HPDE6-E6E7 (cell line): ENCODE data around the gene TM9SF3.
"Not testable (repeated sequence)": the region's sequence is repeated elsewhere in the genome, so short reads cannot be mapped to it uniquely, and the experiment has no call there.

Source experiments
- DNase-seq: peaks from one replicate; pipeline ENCODE4 v3.0.0; 2011; ENCODE audit warnings: missing footprints; ENCODE audit errors: extremely low spot score

TM9SF3 gene

DNA sequence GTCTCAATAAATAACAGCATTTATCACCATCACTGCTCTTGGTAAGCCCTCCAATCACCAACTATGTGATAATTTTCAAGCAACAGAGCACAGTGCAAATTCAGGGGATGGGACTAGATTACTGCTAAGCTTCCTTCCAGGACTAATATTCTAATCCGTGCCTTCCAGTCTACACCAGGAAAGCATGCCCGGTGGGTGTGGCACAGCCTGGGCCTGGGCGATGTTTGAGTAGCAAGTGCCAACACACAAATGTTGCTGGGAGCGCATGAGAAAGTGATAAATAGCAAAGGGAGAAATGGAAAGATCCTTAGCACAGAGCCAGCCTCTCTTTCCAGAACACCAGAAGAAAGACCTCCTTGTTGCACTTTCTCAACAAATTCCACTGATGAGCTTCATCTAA is 13.5 kb upstream of the TM9SF3 start:
- no peak for DNase-seq

DNA sequence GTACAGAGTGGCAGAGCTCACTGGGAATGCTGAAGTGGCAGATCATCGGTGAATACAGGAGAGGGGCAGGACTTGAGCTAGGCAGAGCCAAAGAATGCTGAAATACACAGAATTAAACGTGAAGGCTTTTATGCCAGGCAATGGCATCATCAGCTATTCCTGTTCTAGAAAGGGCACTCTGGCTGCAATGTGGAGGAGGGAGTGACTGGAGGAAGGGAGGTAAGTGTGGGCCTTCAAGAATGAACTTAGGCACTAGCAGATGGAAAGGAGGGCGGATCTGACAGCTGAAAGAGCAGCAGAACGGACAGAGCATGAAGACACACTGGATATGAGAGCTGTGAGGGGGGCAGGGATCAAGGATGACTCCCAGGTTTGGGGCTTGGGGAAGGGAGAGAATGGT is 12.0 kb upstream of the TM9SF3 start:
- no peak for DNase-seq

DNA sequence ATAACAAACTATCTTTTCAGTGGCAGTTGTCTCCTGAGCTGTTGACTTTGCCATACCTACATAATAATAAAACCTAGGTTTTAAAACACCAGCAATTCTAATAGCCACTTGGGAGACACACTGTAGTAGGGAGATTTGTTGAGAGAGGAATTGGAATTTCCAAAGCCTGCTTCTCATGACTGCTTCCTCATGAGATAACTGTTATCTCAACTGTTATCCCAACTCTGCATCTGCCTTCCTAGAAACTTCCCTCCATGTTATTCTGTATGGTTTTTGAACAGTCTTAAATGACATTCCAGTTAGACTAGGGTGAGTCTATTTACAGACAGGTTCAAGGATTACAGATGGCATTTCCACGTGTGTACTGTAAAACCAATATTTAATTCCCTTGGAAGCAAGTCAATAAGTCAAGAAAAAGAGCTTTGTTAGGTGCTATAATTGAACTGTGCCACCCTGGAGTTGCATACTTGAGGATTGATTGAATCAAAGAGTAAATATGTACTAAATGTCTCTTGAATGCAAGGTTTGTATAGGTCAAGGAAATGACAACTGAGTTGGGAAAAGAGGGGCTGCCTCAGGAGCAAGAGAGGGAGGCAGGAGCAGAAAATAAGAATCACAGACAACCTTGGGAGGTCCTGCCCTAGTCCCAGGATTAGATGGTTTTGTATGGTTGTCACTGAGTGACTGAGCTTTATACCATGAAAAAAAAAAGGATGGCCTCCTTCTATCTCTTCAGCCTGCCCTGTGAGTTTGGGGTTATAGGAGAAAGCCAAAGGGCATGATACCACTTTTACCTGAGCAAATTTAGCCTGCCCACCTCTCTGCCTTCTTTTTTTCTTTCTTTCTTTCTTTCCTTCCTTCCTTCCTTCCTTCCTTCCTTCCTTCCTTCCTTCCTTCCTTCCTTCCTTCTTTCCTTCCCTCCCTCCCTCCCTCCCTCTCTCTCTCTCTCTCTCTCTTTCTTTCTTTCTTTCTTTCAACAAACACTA is 9.9 kb upstream of the TM9SF3 start:
- DNase-seq = no peak

DNA sequence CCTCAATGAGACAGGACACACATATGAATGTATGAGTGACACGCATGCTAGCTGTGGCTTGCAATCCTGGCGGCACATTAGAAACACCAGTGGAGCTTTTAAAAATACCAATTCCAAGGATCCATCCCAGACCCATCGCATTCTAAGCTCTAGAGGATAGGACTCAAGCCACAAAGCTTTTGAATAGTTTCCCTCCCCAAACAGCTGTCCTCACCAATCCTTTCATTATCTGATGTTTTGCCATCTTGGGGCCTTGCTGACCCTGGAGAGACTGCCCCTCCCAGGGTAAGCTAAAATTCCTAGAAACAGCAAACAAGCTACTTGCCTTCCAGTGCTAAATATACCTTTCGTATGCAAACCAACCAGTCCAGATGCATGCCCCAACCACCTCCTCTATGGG is 8.9 kb upstream of the TM9SF3 start:
- DNase-seq = no peak

DNA sequence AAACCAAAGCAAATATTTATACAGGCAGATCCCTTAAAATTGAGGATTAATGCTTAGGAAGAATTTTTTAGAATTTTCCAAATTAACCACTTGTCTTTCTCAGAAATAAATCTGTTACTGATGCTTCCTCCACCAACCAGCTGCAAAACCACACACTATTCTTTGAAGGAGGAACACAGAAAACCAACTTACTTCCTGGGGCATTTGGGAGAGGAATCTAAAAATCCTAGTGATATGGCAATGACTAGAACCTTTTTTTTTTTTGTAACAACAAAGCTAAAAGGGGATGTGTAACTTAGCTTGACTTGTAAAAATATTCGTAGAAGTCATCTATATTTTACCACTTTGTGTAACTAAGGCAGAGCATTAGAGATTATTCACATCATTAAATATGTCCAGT is 5.1 kb upstream of the TM9SF3 start:
- DNase-seq = no peak

DNA sequence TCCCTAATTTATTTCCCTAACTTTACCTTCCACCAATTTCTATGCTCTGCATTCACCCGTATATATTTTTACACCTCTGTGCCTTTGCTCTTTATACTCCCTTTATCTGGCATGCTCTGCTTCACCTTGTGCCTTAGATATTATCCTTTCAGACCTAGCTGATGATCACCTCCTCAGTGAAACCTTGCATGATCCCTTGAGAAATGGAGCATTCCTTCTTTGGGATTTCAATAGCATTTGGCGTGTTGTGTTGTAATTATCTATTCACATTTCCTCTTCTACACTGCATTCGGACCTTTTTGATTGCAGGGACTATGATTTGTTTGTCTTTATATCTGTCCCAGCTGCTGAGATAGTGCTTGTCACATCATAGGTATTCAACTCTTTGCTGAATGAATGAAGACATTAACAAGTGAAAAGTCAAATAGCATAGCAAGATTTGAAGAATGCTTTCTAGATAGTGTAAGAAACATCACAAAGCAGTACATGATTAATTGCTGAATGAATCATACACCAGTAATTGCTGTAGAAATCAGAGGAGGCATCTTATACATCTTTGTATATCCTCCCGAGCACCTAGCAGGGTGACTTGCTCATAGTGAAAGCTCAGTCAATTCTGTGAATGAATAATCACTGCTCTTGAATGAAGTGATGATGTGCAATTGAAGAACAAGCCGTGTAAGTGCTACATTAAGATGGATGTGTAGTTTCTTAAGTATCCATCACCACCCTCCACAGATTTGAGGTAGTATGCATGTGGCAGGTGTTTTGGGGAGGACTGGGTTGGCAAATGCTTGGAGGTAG is 2.0 kb upstream of the TM9SF3 start:
- DNase-seq = no peak

DNA sequence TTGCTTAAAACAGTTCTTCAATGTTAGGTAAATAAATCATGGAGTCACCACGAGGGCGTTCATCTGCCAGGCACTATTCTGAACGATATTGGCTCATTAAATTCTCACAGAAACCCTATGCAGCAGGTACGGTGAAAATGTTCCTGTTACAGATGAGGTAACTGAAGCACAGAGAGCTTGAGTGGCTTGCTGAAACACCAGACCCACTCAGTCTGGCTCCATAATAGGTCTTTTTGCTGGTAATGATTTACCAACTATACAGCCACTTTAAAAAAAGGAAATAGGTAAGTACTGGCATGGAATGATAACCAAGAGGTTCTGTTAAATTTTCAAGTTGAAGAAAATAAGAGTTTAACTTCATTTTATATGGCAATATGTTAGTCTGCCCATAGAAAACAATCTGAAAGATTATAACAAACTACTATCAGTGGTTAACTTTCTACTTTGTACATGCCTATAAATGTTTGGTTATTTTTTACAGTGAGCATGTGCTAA is 1.3 kb upstream of the TM9SF3 start:
- DNase-seq = no peak

DNA sequence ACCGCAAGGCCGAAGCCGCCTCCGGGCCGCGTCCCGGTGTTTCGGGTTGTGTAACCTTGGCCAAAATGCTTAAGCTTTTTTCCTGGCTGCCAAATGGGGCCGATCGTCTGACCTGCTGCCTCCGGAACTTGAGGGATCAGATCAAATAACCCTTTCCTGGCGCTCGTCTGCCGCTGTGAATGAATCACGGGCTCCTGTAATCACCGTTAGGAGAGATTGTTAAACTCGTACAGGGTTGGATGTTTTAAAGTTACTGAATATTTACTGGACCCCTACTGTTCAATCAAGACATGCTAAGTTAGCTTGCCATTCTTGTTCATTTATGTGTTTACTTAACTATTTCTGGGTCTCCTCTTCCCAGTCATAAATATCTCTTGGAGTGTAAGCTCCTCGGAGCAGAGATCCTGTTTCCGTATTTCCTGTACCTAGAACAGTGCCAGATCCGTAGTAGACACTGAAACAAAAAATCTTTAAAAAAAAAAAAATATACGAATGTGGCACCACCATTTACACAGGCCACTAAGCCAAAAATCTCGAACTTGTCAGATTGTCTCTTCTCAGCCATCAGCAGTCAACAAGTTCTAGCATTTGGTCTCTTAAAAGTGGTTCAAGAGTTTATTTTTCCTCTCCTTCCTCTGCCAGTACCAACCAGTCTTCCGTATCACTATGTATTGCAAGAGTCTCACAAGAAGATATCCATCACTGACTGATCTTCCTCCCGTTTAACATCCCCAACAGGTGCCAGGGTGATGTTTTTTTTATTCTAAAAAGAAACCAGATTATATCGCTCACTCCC is 650 bp upstream of the TM9SF3 start:
- DNase-seq = peak; percentile 39

DNA sequence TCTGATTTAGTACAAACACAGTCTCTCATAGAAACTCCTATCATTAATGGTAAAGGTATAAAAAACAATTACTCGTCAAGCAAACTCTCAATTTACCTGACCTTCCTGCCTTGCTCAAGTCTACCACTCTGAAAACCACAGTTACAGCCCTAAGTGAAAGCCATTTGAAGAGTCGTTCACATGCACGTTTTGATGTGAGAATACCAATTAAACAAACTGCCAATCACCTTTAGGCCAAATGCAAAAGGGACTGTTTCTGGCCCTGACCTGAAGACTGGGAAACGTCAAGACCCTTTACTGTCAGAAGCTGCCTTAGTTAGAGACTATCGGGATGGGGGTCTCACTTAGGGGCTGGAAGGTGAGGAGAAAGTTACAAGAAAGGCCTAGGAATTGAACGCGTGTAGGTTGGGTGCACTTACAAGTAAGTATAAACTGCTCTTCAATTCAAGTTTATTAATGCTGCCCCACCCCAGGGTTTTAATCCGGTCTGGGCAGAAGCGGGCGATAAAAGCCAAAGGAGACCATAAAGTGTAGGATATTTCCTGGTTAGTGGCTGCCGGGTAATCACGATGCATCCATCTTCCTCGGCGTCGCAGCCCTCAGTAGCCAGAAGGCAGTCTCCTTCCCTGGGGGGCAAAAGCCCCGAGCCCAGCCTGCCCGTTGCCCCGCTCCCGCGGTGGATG is 935 bp downstream of the TM9SF3 start:
- DNase-seq = no peak

DNA sequence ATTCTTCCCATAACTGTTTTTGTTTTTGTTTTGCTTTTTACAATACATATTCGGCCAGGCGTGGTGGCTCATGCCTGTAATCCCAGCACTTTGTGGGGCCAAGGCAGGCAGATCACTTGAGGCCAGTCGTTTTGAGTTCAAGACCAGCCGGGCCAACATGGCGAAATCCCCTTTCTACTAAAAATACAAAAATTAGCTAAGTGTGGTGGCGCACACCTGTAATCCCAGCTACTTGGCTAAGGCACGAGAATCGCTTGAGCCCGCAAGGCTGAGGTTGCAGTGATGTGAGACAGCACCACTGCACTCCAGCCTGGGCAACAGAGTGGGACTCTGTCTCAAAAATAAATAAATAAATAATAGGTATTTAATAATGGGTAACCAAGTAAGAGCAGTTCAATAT is 2.3 kb downstream of the TM9SF3 start:
- no peak for DNase-seq

DNA sequence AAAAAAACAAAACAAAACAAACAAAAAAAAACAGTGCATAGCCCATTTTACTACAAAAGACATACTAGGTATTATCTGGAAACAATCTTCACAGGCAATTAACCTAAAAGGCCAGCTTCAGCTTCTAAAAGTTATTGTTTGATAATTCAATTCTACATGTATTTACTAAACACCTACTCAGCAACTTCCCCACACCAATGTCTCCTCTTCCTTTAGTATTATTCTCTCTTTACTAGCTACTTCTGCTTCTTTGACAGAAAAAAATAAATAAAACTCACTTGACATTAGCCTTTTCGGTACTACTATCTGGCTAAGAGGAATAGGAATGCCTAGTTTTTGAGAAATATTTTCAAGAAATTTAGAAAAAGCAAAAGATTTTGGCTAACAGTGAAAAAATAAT is 2.8 kb downstream of the TM9SF3 start:
- no peak for DNase-seq

DNA sequence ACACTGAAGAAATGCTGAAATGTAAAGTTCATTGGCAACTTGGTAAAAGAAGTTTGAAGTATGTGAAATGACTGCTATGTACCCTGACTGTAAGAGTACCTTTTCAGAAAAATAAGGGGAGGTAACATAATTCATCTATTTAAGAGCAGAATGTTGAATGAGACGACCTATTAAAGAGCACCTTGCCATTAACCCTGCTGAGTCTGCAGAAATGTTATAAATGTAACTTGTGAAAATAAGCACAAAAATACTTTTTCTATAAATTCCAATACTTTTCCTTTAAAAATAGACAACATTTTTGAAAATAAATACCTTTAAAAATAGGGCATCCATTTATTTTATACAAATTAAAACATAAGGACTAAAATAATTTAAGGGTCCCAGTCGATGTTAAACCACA is 7.7 kb downstream of the TM9SF3 start:
- DNase-seq = no peak

DNA sequence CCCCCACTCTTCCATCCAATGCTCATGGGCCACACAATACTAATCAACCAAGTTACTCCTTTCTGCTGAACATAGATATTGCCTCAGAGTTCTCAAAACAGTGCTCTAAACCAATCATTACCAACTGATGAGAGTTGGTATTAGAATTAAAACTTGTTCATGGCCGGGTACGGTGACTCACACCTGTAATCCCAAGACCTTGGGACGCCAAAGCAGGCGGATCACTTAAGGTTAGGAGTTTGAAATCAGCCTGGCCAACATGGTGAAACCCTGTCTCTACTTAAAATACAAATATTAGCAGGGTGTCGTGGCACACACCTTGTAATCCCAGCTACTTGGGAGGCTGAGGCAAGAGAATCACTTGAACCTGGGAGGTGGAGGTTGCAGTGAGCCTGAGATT is 8.2 kb downstream of the TM9SF3 start:
- no peak for DNase-seq

DNA sequence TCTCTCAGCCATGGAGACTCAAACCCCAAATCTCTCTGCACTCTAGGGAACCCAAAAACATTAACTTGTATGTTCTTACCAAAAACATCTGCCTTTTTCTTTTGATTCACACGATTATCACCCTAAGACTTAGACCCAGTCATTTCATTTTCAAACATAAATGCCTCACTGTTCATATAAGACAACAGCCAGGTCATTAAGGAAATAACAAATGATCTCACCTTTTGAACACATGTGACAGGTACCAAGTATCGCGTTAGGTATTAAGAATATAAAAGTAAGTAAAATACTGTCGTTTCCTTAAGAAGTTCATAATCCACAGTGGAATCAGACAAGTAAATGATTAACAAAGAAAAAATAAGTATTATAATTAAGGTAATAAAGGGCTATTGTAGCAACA is 8.8 kb downstream of the TM9SF3 start:
- no peak for DNase-seq

DNA sequence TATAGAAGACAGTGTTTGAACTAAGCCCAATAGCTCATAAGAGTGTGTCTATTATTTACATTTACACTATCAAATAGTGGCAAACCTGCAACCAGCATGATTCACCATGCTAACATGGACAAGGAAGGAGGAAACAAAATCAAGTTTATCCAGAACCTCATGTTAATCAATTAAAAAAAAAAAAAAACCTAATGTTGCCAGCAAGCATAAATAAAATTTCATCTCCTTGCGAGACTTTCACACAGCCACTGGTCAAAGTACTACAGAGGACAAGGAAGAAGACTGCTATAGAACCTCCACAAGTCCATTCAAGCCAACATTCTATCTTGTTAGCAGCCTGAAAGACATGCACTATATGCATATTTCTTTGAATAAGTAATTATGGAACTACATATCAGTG is 9.7 kb downstream of the TM9SF3 start:
- DNase-seq = no peak

DNA sequence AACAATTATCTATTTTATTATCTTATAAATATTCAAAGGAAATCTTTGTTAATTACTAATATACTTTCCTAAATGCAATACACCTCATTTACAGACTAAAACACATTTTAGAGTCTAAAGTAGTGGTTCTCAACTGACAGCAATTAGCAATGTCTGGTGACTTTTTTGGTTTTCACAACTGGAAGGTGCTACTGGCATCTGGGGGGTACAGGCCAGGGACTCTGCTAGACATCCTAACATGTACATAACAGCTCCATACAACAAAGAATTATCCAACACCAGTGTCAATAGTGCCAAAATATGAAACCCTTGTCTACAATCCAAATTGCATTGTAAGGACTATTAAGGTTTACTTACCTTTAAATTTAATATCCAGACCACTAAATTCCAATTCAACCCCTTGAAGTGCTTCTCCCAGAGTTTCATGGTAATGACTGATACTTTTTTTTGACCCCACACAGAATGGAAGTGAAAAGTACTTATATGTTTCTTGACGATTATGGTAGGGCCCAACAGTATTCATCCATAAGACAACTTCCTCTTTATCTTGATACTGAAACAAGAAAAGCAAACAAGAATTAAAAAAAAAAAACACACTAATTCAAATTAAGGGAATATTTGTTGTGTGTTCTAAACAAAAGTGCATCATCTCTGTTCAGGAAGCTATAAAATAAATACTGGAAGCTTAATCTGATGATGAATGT is 10.4 kb downstream of the TM9SF3 start:
- DNase-seq = no peak

DNA sequence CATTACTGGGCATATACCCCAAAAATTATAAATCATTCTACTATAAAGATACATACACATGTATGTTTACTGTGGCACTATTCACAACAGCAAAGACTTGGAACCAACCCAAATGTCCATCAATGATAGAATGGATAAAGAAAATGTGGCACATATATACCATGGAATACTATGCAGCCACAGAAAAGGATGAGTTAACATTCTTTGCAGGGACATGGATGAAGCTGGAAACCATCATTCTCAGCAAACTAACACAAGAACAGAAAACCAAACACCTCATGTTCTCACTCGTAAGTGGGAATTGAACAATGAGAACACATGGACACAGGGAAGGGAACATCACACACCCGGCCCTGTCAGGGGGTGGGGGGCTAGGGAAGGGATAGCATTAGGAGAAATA is 12.2 kb downstream of the TM9SF3 start:
- DNase-seq = not testable (repeated sequence)

DNA sequence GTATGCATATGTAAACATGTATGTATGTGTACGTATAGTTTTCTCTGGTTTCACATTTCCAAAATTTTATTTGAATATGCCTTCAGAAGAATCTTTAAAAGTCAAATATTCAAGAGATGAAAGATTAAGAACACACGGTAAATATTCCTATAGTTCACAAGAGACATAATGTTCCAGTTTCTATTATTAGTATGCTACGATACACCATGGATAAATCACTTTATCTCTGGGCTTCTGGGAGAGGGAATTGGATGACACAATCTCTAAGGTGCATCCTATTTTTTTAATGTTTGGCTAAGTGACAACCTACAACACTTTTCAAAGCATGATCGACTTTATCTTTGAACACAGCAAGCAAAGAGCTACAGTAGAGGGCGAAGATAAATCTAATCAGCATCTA is 13.8 kb downstream of the TM9SF3 start:
- no peak for DNase-seq

DNA sequence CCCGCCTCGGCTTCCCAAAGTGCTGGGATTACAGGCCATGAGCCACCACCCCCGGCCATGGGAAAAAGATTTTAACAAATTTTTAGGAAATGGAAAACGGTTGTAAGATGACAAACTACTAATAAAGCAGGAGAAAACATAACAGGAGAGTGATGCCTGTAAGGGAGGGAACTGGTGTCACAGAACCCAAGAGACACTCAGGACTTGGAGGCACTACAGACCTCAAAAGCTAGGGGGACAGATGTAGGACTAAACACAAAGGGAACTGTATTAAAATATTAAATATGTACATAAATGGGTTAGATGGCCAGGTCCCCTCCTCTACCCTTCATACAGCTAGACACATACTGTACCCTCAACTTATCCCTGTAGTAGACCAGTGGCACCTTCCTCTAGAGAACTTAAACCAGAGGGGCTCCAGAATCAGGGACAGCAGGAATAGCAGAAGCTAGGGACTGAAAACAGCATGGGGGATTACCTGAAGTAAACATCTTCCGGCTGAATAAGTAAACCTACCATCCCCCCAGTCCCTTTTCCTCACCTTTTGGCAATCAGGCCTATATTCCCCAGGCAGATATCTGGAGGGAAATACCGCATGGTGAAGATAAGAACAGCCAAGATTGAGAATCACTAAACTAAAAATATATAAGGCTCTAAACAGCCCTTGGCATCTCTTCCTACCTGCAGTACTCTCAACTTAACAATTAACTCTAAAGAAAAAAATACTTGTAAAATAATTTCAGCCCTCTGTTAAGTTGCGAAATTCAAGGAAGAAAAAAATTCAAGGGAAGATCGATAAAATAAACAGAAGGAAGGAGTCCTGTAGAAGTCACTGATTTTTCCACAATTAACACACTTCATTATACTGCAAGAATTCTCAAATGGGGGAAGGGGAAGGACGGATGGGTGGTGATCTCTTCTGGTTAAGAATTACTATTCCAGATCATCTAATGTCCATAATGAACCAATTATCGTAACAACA is 15.5 kb downstream of the TM9SF3 start:
- DNase-seq = no peak
